GM18867 (cell line): ENCODE results near the gene SUGCT.

Experiments
- ATAC-seq: cut with Tn5 transposase; IDR thresholded peaks from one replicate; pipeline ENCODE4 v1.9.1; 2021; ENCODE audit warnings: mild to moderate bottlenecking, moderate library complexity; ENCODE audit not compliant: unreplicated experiment

The SUGCT gene

DNA sequence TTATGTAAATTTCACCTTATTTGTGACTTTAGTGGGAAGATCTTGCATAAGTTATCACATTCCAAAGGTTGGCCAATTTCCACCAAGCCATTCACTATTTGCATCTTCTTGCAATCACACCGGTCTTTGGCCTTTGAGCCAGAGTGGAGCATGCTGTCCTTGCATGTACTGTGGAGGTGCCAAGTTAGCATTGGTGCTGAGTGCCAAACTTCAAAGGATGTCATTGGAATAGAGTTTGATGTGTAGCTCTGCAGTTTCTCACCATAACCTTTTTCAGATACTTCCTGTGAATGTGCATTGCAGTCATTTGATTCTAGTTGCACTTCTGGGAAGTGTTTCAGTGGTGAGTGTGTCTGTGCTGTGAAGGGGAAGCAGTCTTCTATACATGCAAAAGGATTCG lies 620.6 kb downstream of the SUGCT start:
- ATAC-seq: no peak

DNA sequence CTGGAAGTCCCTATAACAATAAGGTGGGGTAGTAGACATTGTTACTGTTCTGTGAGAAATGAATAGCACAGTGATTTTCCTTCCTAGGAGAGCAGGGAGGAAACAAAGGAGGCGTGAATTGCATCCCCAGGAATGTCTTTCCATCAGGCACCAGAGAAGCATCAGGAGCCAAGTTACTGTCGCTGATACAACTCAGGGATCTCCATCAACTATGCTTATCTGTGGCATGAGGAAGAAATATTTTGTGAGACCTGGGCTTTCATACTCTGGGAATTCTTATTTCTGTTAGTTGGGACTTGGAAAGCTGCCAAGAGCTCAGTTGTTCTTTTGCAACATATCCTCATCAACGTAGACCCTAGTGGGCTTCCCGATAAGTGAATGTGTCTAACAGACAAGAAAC lies 622.3 kb downstream of the SUGCT start:
- no peak for ATAC-seq

DNA sequence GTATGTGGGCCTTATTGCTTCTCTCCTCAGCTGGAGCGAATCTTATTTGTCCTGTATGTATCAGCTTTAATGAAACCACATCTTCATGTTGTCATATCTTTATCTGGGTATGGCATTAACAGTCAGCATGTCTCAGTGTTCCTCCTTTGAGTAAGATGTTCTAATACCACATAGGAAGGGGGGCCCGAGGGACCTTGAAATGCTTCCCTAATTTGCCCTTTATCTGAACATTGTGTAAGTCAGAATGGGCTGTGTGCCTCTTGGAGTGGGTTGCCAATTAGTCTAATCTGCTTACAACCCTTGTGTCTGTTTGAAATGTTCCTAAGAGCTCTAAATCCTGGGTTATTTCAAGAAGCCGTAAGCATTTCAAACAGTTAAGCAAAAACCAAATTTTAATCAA lies 623.8 kb downstream of the SUGCT start:
- no peak for ATAC-seq

GRCh38 chr7:40760293-40760964 lies 625.6 kb downstream of the SUGCT start:
- ATAC-seq: no peak

DNA sequence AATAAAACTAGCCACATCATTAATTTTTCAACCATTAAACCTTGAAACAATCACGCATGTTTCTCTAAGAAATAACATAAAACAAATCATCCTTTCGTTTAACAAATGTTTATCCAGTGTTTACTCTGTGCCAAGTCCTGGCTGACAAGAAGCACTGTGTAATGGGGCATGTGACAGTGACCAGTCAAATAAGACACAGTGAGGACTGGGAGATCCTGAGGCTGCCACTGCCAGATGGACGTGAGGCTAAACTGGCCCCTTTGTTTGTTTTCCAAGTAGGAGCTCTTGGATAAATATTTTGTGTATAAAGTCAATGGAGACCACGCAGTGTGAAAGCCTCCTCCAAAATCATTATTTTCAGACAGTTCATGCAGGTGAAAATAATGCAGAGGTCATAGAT lies 626.2 kb downstream of the SUGCT start:
- no peak for ATAC-seq

- ATAC-seq: no peak
Measured at GRCh38 chr7:40761762-40762560, 627.2 kb downstream of the SUGCT start.

- ATAC-seq: no peak
Measured at GRCh38 chr7:40763319-40764287, 628.8 kb downstream of the SUGCT start.

GRCh38 chr7:40765639-40766038 lies 630.8 kb downstream of the SUGCT start:
- ATAC-seq: no peak

DNA sequence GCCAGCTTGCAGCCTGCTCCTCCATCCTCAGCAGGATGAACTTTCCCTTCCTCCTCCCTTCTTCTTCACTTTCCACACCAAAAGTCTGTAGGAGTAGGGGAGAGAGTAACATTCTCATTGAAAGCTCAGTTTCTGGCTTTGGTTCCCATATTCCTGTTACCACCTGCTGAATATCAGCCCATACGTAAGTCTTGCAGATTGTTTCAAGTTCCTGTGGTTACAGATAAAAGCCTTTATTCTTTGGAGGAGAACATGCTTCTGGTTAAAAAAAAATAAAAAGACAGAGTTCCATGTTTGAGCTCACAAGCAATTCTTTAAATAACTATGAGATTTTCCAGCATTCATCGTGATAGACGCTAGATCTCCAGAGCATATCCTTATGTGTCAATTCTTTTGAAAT lies 637.3 kb downstream of the SUGCT start:
- ATAC-seq: no peak

DNA sequence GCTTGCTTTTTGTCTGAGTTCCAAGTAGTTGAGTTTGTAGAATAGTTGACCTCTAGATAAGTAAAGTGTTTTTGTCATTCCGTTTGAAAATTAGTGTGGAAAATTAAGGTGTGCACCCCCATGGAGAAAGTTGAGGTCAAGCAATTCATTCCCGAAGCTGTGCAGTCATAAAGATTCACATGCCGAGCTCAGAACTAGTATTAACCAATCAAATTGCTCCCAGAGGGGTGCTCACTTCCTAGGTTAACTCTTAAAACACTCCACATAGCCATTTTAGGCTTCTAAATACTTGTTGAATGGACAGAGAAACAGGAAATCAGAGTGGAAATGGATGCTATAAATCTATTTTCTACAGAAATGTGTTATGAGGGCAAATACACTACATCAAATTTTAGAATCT lies 638.9 kb downstream of the SUGCT start:
- ATAC-seq: no peak

DNA sequence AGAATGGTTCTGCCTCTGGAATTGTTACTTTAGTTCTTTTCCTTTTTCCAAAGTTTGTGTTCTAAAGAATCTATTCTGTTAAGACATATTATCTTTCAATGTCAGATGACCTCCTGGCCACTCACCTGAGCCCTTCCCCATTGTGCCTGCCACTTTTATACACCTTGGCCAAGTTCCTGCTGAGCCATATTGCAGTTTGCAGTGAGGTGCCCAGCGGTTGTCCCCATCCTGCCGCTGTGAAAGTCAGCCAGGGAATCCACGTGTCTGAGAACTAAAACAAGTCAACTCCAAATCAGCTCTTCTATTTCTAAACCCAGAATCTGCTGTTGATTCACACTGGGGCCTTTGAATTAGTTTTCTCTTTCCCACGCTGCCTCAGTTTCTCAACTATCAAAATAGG lies 641.1 kb downstream of the SUGCT start:
- no peak for ATAC-seq

DNA sequence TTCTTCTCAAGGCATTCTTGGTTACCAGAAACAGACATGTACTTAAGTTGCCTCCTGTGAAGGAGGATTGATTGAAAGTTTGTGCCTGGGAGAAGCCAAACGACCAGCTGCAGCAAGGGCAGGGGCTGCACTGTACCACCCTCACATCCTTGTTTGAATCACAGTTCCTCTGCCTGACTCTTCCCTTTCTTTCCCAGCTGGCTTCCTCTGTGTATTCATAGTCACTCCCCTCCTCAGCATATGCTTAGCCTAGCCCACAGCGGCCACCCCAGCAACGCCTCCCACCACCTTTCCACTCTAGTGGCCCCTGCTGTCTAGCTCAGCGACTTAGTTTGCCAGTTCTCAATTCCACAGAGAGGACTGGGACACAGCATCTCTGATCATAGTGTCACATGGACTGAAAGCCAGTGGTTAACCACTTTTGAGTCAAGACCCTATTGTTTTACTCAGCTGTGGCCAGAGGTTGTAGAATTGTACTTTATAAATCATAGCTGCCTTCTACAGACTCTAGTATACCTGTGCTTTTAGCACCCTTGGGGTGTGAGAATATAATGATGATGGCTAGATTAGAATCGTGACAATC lies 643.0 kb downstream of the SUGCT start:
- ATAC-seq: no peak

GRCh38 chr7:40780460-40780859 lies 645.7 kb downstream of the SUGCT start:
- no peak for ATAC-seq

- no peak for ATAC-seq
Measured at GRCh38 chr7:40782836-40783235, 648.0 kb downstream of the SUGCT start.

- ATAC-seq: no peak
Measured at GRCh38 chr7:40784176-40784575, 649.4 kb downstream of the SUGCT start.

DNA sequence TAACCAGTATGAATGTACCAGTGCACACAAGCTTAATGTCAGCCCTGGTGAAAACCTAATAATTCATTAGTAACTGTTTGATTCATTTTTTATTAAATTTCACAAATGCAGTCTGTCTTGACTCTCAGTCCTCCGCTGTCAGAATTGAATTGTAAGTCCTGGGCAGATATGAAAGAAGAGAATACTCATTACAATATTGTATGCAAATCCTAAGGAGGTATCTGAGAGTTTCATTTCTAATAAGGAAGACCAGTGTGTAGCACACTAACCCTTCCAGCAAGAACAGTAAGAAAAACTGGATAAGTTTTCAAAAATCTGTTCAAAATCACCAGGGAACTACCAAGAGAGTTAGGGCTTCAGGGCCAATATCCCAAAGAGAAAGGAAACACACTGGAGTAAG lies 652.1 kb downstream of the SUGCT start:
- peak; percentile 86 for ATAC-seq

DNA sequence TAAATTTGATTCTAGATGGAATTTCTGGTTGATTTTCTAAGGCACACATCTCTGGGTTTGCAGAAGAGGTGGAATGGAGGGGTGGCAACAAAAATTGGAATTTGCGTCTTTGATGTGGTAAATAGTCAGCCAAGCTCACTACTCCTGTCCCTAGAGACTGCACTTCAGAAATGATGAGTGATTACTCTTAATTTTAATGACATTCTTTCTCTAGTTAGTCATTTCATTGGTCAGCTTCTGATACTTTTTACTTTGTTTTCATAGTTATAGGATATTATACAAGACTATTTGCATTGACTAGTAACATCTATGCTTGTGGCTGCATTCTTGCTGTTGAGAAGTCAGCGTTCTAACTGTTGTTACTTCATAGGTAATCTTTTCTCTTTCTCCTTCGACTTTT lies 658.3 kb downstream of the SUGCT start:
- no peak for ATAC-seq

DNA sequence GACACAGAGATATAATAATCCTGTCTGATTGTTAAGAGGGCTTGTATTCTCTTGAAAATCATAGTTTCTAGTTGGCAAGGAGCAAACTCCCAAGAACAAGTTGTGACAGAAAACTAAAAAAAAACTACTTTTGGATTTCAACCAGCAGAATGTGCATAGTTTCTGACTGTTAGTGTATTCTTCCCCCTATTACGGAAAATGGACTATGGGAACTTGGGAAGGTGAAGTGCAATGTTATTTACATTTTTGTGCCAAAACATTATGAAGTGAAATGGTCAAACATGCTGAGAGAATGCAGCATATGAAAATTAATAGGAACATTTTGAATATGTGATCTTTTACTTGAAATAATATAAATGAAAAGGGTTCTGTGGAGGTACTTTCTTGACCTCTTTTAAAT lies 660.8 kb downstream of the SUGCT start:
- ATAC-seq: no peak

DNA sequence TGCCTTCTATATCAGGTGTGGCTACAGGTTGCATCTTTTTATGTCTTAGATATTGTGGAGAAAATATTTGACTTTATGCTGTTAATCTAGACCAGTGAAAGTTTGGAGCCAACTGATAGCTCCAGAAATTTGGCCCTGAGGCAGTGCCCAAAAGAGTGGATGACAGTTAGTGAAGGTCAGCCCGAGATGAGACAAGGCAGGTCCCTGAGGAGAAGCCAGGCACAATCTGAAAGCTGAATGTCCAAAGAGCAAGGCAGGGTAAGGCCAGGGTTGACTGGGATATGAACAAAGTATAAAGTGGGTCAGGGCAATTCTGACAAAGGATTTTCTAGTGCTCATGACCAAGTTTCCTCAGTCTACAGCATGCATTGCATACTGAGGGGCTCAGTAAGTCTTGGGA lies 661.9 kb downstream of the SUGCT start:
- ATAC-seq: no peak

GRCh38 chr7:40798613-40799012 lies 663.8 kb downstream of the SUGCT start:
- ATAC-seq: no peak
